NK-92 treated with Interleukin-12 subunit alpha and Interleukin-12 subunit beta, amount 100 ng/mL, for 24 hours (cell line): ENCODE data around the gene S100A10.

Source experiments
- DNase-seq: peaks from one replicate; lab custom pipeline; 2025; lab: John Stamatoyannopoulos, UW

The S100A10 gene

GRCh38 chr1:151993734-151994496 lies at the start of gene S100A10:
Gene S100A10 (minus strand): TSS chr1:151993859. CDS start chr1:151986230, 7,629 bp downstream.
- DNase-seq = peak; percentile 78

- no peak for DNase-seq
Observed at GRCh38 chr1:152042030-152042429, 48.4 kb upstream of the S100A10 start.

- DNase-seq = no peak
Observed at GRCh38 chr1:152039886-152040285, 46.2 kb upstream of the S100A10 start.

DNA sequence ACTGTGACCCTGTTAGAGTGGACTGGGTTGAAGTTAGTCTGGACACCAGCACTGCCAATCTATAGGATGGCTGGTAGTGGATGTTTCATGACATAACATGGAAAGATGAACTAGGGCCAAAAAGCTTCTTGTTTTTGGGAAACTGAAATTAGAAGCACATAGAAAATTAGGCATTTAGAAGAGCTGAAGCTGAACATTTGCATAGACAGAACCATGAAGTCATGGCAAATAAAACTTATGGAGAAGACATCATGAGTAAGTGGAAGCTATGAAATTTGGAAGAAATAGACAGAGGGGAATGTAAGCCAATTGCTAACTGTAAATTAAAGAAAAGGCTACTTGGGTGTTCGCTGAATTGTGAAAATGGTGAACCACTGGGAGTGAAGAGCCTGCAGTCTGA lies 45.8 kb upstream of the S100A10 start:
- no peak for DNase-seq

GRCh38 chr1:152038871-152039270 lies 45.2 kb upstream of the S100A10 start:
- DNase-seq = no peak

- DNase-seq = peak; percentile 49
Observed at GRCh38 chr1:152036267-152037216, 42.9 kb upstream of the S100A10 start, which contains the start of gene S100A11. Gene S100A11 (minus strand): TSS chr1:152037004. CDS start chr1:152036915, 89 bp downstream.

DNA sequence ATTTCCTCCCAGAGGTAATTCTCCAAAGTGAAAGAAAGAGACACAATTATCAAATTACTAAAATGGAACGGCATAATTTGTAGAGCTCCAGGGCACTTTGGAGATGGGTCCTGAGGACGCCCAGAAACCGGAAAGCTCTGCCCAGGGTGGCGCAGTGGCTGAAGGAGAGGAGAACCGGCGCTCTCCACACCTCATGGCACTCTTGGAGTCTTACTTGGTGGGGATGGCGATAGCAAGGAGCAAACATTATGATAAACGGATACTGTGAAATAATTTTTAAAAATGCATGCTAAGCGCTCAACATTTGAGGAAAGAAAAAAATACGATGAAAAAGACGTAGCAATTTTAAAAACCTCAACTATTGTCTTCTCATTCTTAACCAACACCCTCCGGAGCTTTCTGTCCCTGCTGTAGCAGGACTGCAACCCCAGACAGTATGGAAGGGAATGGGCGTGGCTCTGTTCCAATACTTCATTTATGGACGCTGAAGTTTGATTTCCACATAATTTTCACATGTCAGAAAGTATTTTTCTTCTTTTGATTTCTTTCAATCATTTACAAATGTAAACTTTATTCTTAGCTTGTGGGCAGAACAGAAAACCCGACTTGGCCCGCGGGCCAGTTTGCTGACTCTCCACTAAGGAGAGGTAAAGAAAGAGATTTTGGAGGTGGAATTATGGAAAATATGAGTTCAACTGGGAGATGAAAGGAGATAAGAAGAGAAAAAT lies 42.0 kb upstream of the S100A10 start:
- no peak for DNase-seq

GRCh38 chr1:152034654-152035538 lies 41.2 kb upstream of the S100A10 start:
- peak; percentile 53 for DNase-seq

- DNase-seq = no peak
Observed at GRCh38 chr1:152034324-152034653, 40.6 kb upstream of the S100A10 start.

GRCh38 chr1:152029929-152030211 lies 36.2 kb upstream of the S100A10 start:
- DNase-seq = no peak

DNA sequence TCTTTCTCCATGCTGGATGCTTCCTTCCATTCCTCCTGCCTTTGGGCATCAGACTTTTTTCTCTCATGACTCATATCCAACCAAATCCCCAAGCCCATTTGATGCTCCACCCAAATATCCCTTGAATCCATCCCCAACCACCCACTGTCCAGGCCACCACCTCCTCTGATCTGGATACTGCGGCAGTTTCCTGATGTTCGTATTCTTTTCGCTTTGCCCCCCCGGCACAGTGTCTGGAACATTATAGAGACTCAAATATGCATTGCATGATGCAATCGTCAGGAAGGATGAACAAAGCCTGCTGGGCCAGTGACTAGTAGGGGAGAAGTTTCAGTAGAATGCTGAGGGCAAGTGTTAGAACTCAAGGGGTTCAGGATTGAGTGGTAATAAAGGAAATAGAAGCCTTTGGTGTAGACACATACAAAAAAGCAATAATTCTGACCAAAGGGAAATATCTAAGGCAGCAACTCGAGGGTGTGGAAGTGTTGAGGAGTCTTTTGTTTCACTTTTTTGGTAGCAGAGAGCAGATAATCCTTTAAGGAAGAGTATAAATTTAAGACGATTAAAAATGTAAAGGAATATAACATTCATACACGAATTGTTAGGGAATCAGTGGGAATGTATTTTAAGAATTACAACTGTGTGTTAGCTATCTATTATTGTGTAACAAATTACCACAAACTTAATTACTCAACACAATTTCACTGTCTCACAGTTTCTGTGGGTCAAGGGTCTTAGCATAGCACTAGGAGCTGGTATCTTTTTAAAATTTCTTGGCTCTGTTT lies 35.7 kb upstream of the S100A10 start:
- no peak for DNase-seq

GRCh38 chr1:152026895-152027294 lies 33.2 kb upstream of the S100A10 start:
- DNase-seq = no peak

DNA sequence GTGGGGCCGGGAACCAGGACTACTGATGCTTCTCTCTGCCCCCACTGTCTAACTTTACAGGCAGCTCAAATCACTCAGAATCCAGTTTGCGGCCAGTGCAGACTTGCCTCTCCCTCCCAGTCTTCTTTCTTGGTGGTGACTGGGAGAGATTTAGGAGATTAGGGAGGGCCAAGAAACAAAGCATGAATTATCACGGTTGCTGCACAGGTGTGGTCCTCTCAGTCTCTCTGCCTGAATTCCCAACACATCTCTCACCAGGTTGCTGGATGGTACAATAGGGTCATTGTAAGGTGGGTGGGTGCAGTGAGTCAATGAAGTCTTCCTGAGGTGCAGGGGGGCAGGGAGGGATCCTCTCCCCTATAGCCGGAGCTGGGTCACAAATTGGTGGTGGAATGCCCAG lies 30.6 kb upstream of the S100A10 start:
- no peak for DNase-seq

DNA sequence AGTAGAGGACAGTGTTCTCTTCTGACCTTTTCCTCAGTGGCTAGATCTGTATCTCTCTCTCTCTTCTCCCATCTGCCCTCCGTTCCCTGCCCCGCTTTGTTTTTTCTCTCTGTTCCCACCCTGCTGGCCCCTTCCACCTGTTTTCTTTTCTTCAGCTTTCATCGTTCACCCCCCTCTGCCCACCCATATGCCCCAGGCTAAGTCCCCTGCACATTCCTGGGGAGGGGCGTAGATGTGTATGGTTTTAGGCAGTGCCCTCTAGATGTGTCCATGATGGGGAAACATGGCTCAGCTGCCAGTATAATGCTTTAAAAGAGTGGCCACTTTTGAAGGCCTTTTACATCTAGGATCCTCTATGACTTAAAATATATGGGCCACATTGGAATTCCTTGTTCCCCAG lies 29.6 kb upstream of the S100A10 start:
- no peak for DNase-seq

DNA sequence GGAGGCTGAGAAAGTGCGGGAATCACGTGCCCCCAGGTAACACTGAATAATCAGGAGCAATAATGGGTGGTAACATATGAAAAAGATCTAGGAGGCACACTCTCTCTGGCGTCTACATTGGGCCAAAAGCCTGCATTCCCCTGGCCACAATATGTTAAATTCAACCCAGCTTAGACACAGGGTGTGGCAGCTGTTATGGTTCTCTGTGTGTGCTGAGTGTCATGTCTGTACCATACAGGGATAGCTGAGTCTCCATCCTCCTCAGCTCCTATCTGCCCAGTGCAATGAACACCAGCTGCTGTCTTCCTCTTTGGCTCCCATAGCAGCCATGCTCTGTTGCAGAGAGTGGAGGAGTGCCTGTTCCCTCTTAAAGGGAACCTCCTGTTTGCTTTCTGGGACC lies 28.8 kb upstream of the S100A10 start:
- no peak for DNase-seq

GRCh38 chr1:152021569-152021968 lies 27.9 kb upstream of the S100A10 start:
- DNase-seq = no peak

DNA sequence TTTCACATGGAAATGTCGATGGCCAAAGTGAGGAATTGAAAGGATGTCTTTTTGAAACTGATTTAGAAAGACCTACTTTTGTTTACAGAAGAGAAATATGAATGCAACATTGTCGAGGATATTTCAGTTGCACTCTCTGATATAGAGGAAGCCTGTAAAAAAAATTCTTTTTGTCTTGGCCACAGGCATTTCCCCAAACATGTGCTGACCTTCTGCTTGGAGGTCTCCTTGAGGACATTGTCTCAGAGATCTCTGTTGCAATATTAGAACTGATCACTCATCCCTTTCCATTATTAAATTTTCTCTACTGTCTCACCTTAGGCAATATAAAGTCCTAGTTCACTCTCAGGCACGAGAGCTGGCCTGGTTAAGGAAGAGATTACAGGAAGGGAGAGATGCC lies 27.2 kb upstream of the S100A10 start:
- DNase-seq = no peak

DNA sequence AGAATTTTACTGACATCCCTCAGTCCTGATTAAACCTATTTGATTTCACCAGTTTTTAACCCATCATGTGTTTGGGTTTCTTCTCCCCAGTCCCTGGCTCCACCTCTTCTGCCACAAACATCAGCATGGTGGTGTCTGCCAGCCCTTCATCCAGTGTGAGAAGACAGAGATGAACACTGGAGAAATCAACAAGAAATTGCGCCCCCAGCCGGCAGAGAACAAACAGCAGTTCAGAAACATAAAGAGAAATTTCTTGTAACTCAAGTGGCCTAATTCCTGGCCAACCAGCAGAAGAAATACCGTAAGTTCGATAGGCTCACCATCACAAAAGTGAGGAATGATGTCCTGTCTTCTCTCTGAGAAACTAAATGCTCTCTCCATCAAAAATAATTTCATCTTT lies 24.9 kb upstream of the S100A10 start:
- DNase-seq = no peak

- DNase-seq = no peak
Observed at GRCh38 chr1:152015766-152016165, 22.1 kb upstream of the S100A10 start.

DNA sequence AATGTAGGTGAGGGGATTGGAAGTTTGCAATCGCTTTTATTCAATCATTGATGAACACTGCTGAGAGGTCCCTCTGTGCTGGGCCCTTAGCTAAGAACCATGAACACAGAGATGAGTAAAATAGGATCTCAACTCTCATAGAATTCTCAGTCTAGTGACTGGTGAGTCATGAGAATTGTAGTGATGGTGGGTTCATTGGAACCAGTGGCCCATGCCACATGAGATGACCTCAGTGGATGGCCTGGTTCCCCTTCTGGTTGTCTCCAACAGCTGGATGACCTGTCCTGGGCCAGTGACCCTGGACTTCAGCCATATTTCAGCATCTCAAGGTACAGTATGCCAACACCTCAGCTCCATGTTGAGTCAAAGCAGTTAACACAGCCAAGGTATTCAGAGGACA lies 21.3 kb upstream of the S100A10 start:
- DNase-seq = no peak
